Measurements from ENCODE around the gene RIC8B.
"Not testable (repeated sequence)": the region's sequence is repeated elsewhere in the genome, so short reads cannot be mapped to it uniquely, and the experiment has no call there.

Gene RIC8B

GRCh38 chr12:106774005-106774807, at the start of gene RIC8B:
Gene RIC8B (plus strand): TSS chr12:106774682. CDS start chr12:106774746, 64 bp downstream.
- H3K4me3 ChIP-seq (ENCODE audit: low read depth, low read length): peak within 1 kb of the TSS; percentile 85
- peak; percentile 97 for DNase-seq (ENCODE audit: low read depth)
- TF ChIP-seq CTCF (IDR thresholded peaks at IDR 0.05; ENCODE audit: control insufficient read depth, extremely low read depth, insufficient read depth): no peak

- TF ChIP-seq CTCF (IDR thresholded peaks at IDR 0.05; ENCODE audit: control insufficient read depth, extremely low read depth, insufficient read depth): no peak
- no peak for DNase-seq (ENCODE audit: low read depth)
Measured at GRCh38 chr12:106724934-106725333, 49.5 kb upstream of the RIC8B start.

GRCh38 chr12:106726603-106727202, 47.8 kb upstream of the RIC8B start:
- DNase-seq (ENCODE audit: low read depth); H3K4me3 ChIP-seq (ENCODE audit: low read depth, low read length): not testable (repeated sequence)

More at GRCh38 chr12:106724934-106725333, 49.5 kb upstream of the RIC8B start:
- no peak overlapping the region for H3K4me3 ChIP-seq (ENCODE audit: low read depth, low read length)

GRCh38 chr12:106729611-106730010, 44.9 kb upstream of the RIC8B start:
- no peak overlapping the region for H3K4me3 ChIP-seq (ENCODE audit: low read depth, low read length)
- no peak for TF ChIP-seq CTCF (IDR thresholded peaks at IDR 0.05; ENCODE audit: control insufficient read depth, extremely low read depth, insufficient read depth)
- no peak for DNase-seq (ENCODE audit: low read depth)

GRCh38 chr12:106732890-106733289, 41.6 kb upstream of the RIC8B start:
- no peak overlapping the region for H3K4me3 ChIP-seq (ENCODE audit: low read depth, low read length)
- no peak for TF ChIP-seq CTCF (IDR thresholded peaks at IDR 0.05; ENCODE audit: control insufficient read depth, extremely low read depth, insufficient read depth)
- DNase-seq (ENCODE audit: low read depth): no peak

- TF ChIP-seq CTCF (IDR thresholded peaks at IDR 0.05; ENCODE audit: control insufficient read depth, extremely low read depth, insufficient read depth): no peak
- no peak for DNase-seq (ENCODE audit: low read depth)
Measured at GRCh38 chr12:106733660-106734059, 40.8 kb upstream of the RIC8B start.

GRCh38 chr12:106736051-106736957, 38.2 kb upstream of the RIC8B start:
- no peak for TF ChIP-seq CTCF (IDR thresholded peaks at IDR 0.05; ENCODE audit: control insufficient read depth, extremely low read depth, insufficient read depth)
- no peak for DNase-seq (ENCODE audit: low read depth)
- no peak overlapping the region for H3K4me3 ChIP-seq (ENCODE audit: low read depth, low read length)

More at GRCh38 chr12:106733660-106734059, 40.8 kb upstream of the RIC8B start:
- H3K4me3 ChIP-seq (ENCODE audit: low read depth, low read length): no peak overlapping the region

Data from LNCaP clone FGC (cell line).